ENCODE measurements around the gene ZNF672. TPM values are rescaled to one million over a fixed set of nuclear protein-coding genes. Genes with fewer than 3 reads are reported as not detected.
A peak's percentile ranks its signal among the peaks of the same experiment; 100 is the strongest.

ZNF672 gene
- total and polyA plus RNA-seq, 2 of the 13 experiments (the other 11 are each of a cell fraction or from before 2014, with no cell fraction given) = 17.2 to 22.9 TPM

DNA sequence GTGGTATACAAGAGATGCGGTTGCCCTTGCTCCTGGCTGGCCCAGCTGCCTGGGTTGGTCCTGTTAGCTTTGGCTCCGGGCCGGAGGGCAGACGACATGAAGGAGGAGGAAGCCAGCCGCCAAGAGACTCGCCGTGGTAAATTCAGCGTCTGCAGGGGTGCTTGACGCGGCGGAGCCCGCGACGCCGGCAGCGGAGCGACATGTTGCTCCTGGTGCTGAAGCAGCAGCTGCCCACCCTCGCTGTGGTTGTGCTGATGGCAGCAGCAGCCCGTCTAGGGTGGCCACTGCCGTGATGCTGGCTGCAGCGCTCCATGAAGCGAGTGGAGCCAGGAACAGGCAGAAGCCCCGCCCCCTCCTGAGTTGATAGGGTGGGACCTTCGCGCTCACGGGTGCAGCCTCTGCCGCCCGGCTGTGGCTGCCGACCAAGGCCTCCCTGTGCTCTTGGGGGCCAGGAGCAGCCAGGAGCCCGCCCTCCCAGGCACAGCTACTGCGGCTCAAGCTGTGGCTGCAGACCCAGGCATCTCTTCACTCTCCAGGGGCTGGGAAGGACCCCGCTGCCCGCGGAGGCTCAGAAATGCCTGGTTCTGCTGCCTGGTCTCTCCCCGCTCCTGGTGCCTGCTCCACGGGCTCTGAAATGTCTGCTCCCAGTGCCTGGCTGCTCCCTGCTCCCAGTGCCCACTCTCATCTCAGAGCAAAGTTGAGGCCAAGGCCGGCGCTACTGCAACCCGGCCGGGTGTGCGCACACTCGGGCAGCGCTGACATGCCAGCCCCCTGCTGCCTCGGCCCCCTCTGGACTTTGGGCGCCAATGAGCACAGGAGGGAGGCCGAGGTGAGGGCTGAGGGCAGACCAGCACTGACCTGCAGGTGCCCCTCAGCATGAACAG is 25.2 kb downstream of the ZNF672 start (continued):
- TF ChIP-seq, protein P1, sequence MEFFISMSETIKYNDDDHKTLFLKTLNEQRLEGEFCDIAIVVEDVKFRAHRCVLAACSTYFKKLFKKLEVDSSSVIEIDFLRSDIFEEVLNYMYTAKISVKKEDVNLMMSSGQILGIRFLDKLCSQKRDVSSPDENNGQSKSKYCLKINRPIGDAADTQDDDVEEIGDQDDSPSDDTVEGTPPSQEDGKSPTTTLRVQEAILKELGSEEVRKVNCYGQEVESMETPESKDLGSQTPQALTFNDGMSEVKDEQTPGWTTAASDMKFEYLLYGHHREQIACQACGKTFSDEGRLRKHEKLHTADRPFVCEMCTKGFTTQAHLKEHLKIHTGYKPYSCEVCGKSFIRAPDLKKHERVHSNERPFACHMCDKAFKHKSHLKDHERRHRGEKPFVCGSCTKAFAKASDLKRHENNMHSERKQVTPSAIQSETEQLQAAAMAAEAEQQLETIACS (CRISPR knock-in tag; IDR thresholded peaks at IDR 0.05) = no peak
- TF ChIP-seq PHF21A (CRISPR knock-in tag; IDR thresholded peaks at IDR 0.05) = peak; percentile 65; the same call in 1 of the 2 replicates
- TF ChIP-seq, protein P2, sequence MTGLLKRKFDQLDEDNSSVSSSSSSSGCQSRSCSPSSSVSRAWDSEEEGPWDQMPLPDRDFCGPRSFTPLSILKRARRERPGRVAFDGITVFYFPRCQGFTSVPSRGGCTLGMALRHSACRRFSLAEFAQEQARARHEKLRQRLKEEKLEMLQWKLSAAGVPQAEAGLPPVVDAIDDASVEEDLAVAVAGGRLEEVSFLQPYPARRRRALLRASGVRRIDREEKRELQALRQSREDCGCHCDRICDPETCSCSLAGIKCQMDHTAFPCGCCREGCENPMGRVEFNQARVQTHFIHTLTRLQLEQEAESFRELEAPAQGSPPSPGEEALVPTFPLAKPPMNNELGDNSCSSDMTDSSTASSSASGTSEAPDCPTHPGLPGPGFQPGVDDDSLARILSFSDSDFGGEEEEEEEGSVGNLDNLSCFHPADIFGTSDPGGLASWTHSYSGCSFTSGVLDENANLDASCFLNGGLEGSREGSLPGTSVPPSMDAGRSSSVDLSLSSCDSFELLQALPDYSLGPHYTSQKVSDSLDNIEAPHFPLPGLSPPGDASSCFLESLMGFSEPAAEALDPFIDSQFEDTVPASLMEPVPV (CRISPR knock-in tag; IDR thresholded peaks at IDR 0.05) = peak; percentile 64
- TF ChIP-seq CAMTA2 (CRISPR knock-in tag; IDR thresholded peaks at IDR 0.05; ENCODE audit: borderline replicate concordance) = no peak
- TF ChIP-seq, protein P3, sequence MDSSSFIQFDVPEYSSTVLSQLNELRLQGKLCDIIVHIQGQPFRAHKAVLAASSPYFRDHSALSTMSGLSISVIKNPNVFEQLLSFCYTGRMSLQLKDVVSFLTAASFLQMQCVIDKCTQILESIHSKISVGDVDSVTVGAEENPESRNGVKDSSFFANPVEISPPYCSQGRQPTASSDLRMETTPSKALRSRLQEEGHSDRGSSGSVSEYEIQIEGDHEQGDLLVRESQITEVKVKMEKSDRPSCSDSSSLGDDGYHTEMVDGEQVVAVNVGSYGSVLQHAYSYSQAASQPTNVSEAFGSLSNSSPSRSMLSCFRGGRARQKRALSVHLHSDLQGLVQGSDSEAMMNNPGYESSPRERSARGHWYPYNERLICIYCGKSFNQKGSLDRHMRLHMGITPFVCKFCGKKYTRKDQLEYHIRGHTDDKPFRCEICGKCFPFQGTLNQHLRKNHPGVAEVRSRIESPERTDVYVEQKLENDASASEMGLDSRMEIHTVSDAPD (CRISPR knock-in tag; IDR thresholded peaks at IDR 0.05) = no peak
- TF ChIP-seq HNF4G (IDR thresholded peaks at IDR 0.05; ENCODE audit: borderline replicate concordance, low read depth, low read length) = peak; percentile 57
- no peak; the same call in 1 of the 2 replicates for TF ChIP-seq HNF4G (CRISPR knock-in tag; IDR thresholded peaks at IDR 0.05; ENCODE audit: borderline replicate concordance, low read depth)
- peak; percentile 92 for TF ChIP-seq ZBTB7B (CRISPR knock-in tag; IDR thresholded peaks at IDR 0.05)
- no peak for TF ChIP-seq POGZ (CRISPR knock-in tag; IDR thresholded peaks at IDR 0.05)
- no peak; the same call in 1 of the 2 replicates for TF ChIP-seq SP5 (CRISPR knock-in tag; IDR thresholded peaks at IDR 0.05; ENCODE audit: borderline replicate concordance, low read depth)
- TF ChIP-seq SOX5 (CRISPR knock-in tag; IDR thresholded peaks at IDR 0.05; ENCODE audit: borderline replicate concordance) = no peak
- TF ChIP-seq, protein P4, sequence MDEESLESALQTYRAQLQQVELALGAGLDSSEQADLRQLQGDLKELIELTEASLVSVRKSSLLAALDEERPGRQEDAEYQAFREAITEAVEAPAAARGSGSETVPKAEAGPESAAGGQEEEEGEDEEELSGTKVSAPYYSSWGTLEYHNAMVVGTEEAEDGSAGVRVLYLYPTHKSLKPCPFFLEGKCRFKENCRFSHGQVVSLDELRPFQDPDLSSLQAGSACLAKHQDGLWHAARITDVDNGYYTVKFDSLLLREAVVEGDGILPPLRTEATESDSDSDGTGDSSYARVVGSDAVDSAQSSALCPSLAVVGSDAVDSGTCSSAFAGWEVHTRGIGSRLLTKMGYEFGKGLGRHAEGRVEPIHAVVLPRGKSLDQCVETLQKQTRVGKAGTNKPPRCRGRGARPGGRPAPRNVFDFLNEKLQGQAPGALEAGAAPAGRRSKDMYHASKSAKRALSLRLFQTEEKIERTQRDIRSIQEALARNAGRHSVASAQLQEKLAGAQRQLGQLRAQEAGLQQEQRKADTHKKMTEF (CRISPR knock-in tag; IDR thresholded peaks at IDR 0.05) = peak; percentile 79
- TF ChIP-seq, protein P5, sequence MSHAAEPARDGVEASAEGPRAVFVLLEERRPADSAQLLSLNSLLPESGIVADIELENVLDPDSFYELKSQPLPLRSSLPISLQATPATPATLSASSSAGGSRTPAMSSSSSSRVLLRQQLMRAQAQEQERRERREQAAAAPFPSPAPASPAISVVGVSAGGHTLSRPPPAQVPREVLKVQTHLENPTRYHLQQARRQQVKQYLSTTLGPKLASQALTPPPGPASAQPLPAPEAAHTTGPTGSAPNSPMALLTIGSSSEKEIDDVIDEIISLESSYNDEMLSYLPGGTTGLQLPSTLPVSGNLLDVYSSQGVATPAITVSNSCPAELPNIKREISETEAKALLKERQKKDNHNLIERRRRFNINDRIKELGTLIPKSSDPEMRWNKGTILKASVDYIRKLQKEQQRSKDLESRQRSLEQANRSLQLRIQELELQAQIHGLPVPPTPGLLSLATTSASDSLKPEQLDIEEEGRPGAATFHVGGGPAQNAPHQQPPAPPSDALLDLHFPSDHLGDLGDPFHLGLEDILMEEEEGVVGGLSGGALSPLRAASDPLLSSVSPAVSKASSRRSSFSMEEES (CRISPR knock-in tag; IDR thresholded peaks at IDR 0.05) = no peak
- TF ChIP-seq, protein P6, sequence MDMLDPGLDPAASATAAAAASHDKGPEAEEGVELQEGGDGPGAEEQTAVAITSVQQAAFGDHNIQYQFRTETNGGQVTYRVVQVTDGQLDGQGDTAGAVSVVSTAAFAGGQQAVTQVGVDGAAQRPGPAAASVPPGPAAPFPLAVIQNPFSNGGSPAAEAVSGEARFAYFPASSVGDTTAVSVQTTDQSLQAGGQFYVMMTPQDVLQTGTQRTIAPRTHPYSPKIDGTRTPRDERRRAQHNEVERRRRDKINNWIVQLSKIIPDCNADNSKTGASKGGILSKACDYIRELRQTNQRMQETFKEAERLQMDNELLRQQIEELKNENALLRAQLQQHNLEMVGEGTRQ (IDR thresholded peaks at IDR 0.05; ENCODE audit: low read depth, low read length) = no peak
- TF ChIP-seq, protein P6 (CRISPR knock-in tag; IDR thresholded peaks at IDR 0.05; ENCODE audit: borderline replicate concordance) = 0 out of 2 replicates have a peak, but pooled peaks have one; percentile 34

All from HepG2 (cell line).